NCI-H69 (cell line): ENCODE measurements around the gene SPOP.

Experiments
- DNase-seq: peaks from one replicate; lab custom pipeline; 2025; lab: John Stamatoyannopoulos, UW

Gene SPOP

DNA sequence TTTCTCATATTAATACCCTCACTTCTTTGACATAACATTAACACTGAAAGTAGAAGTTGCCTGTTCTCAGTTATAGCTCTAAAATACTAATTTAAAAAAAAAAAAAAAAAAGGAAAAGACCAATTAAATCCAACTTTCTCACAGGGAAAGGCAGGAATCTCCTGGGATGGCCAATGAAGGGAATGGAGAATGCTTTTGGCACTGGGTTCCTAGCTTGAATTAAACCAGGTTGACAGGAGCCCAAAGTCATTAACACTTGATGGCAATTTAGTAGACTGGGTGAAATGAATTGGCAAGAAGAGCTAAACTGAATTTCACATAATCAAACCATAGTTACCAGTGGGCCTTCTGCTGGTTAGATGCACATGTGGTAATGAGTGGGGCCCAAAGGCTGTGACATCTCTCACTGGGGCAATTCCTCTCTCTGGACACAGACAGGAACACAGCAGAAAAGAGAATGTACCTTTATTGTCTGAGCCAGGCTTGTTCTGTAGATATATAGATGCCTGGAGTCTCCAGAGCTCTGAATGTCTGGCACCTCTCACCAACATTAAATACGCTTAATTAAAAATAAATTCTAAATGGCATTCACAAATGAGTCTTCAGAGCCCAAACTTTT, 64.6 kb downstream of the SPOP start:
- no peak for DNase-seq

DNA sequence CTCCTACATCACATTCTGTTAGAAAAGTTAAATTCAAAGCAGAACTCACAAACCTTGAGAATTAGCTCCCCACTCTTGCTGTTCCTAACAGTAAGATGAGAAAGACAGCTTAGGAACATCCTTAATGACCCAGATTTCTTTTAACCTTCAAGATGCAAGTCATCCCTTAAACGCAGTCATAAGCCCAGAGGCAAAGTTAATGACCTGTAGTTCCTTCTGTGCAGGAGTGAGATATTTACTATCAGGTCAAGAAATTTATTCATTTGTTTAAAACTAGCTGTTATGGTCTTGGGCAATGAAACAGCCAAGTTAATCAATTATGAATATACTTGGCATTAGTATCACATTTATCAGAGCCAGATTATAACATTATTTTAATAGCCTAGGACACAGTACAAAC, 65.2 kb downstream of the SPOP start:
- no peak for DNase-seq

DNA sequence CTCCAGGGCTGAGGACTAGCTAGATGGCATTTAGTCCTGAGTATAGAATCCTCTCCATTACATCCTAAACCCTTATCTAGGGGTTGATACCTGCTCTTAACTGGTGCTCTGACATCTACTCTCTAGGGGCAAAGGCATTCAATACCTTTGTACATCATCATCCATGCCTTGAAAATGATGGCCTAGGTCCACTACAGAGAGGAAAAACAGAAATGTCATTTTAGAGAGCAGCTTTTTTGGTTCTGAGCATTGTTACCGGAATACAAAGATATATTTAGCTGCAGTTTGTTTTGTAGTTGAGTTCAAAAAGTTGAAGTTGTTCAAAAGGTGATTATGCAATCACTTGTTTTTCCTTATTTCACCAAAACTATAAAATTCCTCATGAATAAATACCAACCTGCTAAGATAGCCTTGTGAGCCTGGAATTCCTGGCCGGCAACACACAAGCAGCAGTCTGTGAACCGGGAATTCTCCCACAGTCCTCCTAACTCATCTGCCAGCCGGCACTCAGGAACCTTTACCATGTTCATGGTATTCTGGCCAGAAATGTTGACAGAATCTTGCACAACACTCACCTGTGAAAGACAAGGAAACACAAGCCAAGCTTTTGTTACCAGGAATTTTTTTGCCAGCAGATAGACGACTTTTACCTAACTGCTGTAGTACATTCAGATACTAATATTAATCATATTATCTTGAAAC, 66.9 kb downstream of the SPOP start:
- DNase-seq: no peak

DNA sequence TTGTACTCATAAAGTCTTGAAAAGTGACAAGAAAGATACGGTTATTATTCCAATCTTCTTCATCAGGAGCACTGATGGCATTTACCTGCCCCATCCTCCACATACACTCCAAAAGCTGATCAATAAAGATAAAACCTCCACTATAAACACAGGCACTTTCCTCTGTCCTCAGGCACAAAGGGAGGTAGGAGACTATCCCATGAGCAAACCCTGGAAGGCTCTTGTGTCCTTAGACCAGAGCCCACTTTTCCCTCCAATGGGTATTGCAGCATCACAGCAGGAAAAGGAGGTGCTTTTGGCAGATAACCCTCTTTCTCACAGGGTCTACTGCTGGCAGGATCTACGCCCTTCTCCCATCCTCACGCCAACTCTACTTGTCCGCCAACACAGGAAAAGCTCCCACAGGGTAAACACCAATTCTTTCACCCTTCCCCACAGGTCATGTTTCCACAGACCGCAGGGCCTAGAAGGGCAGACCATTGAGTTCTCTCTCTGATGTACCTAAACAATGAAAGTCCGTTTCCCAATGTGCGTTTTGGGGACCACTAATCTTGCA, 73.5 kb downstream of the SPOP start:
- no peak for DNase-seq

DNA sequence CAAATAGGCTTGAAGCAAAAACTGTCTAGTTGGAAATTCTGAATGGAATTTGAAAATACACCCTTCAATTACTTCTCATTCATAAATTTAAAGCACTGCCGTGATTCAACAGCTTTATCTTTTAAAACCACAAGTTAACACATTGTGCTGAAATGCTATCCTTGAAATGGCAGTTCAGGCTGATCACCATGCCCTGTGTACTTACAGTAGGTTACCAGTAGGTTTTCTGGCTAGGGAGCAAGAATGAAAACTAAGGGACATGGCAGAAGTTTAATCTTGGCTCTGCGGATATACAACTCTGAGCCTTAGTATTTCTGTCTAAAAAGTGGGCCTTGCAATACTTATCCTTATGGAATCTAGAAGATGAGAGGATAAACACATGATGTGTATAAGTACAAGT, 74.2 kb downstream of the SPOP start:
- DNase-seq: no peak

DNA sequence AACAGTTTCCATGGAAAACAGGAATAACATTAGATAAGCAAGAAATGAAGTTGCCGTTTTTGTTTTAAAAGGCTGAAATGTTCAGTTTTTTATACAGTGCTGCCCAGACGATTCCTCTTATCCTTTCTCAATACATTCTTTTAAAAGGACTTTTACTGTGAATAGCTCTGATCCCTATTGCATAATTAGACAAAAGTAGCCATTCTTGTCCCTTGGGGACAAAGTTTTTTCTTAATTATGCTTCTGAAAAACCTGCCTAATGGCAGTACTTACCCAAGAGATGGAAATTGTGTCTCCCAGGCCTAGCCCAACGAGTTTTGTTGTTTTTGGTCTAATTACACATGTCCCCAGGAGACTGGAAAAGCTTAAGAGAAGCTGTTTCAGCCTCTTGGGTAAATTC, 74.7 kb downstream of the SPOP start:
- no peak for DNase-seq

DNA sequence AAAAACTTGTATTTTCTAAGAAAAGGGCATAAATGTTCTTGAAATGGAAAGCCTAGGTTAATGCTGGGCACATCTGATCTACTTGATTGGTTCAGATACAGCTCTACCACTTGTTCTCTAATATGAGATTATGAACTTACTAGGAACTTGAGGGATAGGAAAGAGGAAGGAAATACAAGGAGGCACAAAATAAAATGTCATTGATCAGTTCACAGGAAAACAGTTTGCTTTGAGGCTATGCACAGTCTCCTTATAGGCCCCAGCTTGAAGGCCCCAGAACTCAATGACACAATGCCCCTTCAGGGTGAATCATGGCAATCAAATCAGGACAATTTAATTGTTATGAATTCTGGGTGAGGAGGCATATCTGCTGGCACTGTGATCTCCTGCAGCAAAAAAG, 75.1 kb downstream of the SPOP start:
- DNase-seq: no peak

DNA sequence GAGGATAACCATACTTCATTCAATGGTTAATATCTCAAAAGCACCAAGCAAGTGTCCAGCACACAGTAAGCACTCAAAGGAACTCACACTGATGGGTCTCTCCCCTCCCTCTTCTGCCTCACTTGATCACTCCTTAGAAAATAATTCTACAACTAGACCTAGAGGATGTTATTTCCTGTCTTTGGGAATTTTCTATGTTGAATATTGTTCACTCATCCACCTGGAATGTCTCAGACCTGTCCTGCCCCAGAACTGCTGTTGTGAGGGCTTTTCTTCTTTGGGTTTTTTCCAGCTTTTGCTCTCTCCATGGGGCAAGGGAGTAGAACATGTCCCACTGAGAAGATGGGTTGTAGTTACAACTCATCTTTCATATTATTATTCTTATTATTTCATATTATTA, 76.9 kb downstream of the SPOP start:
- DNase-seq: no peak

DNA sequence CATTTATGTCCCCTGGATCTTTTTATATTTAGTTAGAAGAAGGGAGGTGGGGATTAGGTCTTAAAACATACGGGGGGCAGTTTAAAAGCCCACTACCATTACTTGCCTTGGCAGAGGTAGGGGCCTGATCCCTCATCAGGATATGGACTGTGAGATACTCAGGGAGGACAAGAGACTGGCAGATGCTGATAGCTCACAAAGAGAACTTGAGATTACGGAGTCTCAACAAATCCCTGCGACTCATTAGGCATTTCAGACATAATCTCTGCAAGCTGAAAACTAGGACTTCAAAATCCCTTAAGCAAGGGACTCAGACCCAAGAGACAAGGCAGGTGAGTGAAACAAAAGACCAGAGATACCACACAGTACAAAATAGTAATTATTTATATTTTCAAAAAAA, 79.0 kb downstream of the SPOP start:
- DNase-seq: no peak

DNA sequence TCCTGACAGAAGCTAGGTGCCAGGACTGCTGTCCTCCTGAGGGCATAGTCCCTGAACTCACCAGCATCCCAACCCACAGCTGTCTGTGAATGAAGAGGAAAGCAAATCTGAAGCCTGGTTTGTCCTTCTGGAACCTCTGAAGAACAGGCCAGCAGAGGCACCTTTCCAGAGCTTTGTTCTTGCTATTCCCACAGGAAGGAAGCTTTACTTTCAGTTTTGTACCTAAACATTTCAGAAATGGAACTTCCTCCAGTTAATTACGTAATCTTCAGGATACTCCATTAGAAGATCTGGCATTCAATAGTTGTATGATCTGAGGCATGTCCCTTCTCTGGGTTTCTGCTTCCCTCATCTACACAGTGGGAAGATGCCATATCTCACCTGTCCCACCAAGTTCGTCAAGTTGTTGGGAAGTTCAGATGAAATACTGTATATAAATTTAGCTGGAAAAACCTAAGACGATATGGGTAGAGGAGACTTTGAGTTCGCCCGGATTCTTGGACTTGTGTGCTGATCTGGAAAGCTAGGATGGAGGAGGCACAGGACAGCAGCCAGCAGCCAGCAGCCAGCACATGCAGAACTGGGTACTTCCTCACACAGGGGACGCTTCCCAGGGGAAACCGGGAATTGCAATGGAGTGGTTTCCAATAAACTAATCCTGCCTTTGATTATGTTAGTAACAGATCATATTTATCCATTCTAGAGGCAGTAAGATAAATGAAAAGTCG, 79.8 kb downstream of the SPOP start:
- DNase-seq: no peak

DNA sequence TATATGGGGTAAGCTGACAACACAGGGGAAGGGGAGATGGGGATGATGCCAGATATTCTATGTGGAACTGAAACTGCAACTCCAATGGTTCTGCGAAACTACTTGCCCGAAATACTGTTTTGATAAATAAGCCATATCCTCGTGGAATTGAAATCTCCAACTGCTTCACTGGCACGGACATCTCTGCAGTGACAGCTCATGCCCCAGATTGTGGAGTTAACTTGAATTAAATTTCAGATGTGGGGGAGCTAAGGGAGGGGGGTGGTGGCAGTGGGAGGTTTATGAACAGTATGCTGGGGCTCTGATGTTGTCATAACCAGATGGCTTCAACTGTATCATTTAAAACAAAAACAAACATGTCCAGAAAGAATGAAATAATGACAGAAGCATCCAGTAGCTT, 80.5 kb downstream of the SPOP start:
- DNase-seq: no peak

DNA sequence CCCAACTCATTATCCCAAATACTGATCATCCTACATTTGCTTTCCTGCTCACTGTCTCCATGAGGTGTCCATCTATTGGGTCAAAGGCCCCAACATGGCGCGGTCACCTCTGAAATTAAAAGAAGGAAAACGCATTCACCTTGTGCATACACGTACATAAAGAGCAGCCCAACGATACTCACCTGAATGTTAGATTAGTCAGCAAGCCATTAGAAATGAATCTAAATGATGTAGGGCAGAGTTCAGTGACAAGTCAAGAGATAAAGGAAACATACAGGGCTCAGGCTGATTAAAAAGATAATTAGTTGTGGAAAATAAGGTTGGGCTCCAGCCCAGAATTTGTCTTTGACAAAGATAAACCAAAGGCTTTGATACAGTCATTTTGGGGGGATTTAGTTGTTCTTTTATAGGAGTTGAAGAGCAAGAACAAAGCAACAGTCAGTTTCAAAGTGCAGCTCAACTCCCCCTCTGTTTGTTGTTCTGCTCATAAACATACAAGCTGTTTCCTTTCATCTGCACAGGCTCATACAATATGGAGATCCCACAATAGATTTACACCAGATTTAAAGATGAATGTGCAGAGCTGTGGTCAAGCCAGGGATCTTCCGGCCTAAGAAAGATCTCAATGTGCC, 81.2 kb downstream of the SPOP start:
- DNase-seq: no peak

DNA sequence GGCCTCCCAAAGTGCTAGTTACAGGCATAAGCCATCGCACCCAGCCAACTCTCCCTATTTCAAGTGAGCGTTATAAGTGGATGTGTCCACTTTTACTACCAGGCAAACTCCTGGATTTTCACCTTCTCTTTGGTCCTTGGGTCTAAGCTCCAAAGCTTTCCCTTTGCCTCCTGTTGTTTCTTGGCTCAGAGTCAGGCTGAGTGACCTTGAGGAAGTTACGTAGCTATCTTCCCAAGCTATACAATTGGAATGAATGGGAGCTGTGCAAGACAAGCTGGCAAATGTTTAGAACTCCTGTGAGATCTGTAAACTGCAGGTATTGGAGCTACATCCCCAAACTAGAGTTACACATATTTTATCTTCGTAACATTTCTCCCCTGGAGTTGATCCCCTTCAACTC, 81.9 kb downstream of the SPOP start:
- DNase-seq: no peak

DNA sequence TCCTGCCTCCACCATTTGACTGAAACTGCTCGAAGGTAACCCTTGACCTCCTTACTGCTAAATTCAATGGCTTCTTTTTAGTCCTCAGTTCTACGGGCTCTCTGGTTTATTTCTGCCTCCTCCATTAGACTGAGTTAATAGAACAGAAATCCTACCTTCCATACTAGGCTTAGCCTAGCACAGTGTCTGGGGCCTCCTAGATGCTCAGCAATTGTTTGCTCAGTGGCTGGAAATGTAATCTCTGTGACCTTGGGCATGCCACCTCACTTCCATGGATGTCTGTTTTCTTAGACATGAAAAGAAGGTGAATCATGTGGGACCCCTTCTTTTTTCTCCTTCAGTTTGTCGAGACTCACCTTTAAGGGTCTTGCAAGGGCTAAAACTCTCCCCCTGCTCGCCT, 82.6 kb downstream of the SPOP start:
- DNase-seq: no peak

DNA sequence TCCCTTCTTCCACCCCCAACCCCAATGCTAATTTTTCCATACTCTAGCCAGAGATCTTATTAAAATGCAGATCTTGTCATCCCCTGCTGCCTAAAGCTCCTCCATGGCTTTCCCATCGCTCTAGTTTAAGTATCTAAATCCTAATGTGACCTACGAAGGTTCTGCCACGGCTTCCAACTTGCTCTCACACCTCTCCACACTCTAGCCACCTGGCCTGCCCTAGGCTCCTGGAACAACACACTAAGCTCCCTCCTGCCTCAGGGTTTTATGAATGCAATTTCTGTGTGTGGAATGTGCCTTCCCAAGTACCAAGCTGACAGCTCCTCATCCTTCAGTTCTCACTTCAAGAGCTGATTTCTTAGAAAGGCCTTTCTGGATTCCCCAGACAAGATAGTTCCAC, 85.6 kb downstream of the SPOP start:
- no peak for DNase-seq

DNA sequence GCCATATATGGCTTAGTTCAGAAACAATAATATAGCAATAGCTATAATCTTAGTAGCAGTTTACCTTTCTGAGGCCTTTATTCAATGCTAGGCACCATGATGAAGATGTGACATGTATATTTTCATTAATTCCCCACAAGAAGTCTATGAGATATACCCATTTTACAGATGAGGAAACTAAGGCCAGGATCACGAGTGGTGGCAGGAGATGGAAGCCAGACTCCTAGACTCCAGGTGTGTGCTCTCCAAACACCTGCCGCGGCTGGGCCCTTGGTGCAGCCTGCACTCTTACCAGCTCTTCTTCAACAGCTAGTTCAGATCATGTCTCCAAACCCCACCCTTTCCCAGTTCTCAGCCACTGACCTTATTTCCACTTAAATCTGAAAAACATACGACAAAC, 87.0 kb downstream of the SPOP start:
- no peak for DNase-seq

DNA sequence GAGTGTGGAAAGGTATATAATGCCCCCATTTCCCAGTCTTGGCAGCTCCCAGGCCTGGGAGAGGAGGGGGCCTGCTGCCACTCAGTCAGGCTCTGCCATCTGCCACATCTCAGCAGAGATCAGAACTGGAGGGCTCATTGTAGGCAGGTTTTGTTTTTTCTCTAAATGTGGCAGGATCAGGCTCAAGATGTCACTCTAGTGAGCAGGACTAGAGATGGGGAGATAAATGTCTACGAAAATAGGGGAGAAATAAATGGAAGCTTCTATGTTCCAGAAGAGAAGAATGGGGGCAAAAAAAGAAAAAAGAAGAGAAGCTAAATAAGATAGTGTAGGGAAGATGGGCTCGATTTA, 88.3 kb downstream of the SPOP start:
- no peak for DNase-seq

DNA sequence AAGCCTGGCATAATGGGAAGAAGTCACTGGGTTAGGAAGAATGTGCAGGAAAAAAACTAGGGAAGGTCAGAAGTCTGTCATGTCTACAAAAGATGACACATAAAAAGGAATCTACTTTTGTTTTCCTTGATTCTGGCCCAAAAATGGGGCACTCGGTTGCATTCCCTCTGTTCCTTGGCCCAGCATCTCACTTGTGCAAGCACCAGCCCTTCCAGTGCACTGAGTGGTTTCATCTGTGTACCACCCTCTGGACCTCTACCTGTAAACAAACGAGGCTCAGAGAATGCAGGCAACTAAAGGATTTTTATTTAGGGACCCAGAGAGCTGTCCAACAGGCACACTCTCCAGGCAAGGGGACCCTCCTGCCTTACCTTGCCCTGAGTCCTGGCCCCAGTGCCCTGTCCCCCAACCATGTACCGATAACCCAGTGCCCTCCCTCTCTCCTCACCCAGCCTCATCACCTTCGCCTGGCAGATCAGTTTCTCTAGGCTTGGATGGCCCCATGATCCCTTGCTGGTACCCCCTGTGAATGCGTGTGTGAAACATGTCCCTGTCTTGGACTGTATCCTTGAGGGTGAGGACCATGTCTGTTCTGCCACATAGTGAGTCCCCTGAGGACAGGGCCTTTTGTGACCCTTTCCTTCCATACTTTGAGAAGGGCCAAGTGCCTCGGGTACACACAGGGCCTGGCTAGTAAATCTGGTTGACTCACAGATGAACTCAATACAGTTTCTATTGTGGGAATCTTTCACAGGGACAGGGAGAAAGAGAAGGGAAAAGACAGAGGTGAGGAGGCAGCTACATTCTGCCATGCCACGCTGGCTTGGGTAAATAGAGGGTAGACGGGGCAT, 88.9 kb downstream of the SPOP start:
- peak; percentile 18 for DNase-seq

DNA sequence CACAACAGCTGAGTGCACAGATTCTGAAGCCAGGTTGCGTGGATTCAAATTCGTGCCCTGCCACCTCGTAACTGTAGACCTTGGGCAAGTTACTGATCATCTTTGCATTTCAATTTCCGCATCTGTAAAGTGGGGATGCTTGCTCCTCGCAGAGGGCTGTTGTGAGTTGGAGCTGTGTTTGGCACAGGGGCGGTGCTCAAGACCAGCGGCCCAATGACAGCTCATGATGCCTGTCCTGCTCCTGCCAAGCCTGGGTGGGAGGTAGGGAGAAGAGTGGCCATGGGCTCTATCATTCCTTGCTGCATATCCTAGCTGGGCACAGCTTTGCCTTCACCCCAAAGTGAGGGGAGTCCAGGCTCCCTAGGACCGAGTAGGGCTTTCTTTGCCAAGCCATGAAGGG, 89.6 kb downstream of the SPOP start:
- DNase-seq: no peak

DNA sequence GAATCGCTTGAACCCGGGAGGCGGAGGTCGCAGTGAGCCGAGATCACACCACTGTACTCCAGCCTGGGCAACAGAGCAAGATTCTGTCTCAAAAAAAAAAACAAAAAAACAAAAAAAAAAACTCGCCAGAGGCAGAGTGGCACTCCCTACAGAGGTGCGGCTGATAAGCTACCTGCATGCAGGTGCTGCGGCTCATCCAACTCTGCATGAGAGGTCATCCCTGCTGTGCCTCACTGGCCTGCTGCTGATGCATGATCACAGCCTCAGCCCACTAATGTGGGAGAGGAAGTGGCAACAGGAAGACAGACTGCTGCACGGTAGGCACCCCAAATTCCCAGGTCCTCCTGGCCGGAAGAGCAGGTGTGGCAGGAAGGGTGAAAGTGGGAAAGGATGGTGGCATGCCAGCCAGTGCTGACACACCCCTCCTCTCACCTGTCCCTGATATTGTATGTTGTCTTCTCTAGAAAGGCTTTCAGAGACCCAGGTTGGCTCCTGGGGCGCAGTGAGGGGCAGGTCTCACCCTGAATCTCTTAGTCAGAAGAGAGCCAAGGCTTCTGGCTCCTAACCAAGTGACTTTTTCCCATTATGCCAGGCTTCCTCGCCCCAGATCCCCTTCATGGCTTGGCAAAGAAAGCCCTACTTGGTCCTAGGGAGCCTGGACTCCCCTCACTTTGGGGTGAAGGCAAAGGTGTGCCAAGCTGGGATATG, 90.4 kb downstream of the SPOP start:
- DNase-seq: no peak

DNA sequence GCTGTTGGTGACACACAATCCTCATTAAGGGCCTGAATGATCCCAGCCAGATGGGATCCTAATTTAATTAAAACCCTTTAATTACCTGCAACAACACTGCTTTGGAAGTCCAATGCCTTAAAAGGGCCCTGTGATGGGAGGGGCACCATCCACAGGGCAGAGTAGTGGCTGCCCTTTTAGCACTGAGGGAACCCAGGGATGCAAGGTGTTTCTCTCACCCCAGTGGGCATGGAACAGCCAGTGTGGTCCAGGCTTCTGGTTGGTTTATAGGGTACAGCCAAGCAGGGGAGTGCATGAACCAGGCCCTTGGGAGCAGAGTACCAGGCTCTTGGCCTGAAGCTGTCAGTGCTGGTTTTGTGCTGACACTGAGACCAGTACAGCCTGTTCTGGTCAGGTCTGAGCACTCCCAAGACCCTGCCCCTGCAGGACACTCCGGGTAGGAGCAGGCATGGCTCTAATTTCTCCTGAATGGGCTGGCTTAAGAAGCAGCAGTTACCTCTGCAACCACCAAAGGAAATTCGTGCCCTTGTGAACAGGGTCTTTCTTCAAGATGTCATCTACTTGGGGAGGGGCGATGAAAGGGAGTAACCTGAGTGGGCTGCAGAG, 92.4 kb downstream of the SPOP start:
- DNase-seq: no peak
